ENCODE data around the gene SLC9A7. TPM values are rescaled to one million over a fixed set of nuclear protein-coding genes. Genes with fewer than 3 reads are reported as not detected.

Gene SLC9A7
- total and polyA plus RNA-seq, 8 donors, result 0.29 to 25.6 (median 9.1) TPM

DNA sequence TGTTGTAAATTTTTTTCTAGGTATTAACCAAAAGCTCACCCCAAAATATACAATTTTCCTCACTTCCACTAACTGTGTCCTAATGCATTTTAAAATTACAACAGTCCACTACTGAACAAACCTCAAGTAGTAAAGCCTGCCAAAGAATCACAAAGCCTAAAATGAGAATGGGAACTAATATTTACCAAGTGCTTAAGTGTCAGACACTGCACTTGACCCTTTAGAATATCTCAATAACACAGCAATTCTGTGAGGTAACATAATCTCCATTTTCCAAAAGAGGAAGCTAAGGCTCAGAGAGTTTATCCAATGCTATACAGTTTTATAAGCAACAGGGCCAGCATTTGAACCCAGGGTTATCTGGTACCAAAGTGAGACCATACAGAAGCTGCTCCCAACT, 4.9 kb downstream of the SLC9A7 start:
- intact Hi-C loops (cut with DNase I; ENCODE audit: low total_unique reads), result no loop called here
- H3K4me1 ChIP-seq, result peaks cover 0 to 9% (median 0%) of the 10 kb centered on the region in 4 donors
- H3K27me3 ChIP-seq, result no peaks in the 10 kb centered on the region
- TF ChIP-seq CTCF (IDR thresholded peaks at IDR 0.05) (no peak), POLR2A (IDR thresholded peaks at IDR 0.05) (no peak), POLR2AphosphoS5 (IDR thresholded peaks at IDR 0.05) (no peak), EP300 (IDR thresholded peaks at IDR 0.05) (no peak)
- no peak overlapping the region for H3K27ac ChIP-seq
- H3K9me3 ChIP-seq, result no peaks in the 10 kb centered on the region
- no peak overlapping the region for H3K4me3 ChIP-seq
- no peak for DNase-seq
- no peaks in the 10 kb centered on the region for H3K36me3 ChIP-seq

DNA sequence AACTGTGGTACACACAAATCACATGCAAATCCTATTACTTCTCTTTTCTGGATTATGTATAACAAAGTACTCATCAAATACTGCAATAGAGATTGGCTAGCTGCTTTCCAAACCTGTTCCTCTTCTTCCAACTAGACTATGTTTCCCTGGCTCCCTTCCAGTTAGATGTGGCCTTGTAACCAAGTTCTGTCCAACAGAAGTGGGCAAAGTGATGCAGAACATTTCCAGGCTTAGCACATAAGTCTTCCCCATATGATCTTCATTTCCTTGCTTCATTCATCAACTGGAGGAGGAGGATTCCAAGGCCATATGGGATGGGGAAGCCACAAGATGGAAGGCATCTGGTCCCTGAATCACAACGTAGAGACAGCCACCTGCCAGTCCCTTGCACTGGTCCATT, 8.0 kb downstream of the SLC9A7 start:
- WGBS, 5 donors, result 47 to 82% (median 71%) methylated on average over 1 of the region's 1 CpG

GRCh38 chrX:46744009-46744408, 14.9 kb downstream of the SLC9A7 start:
- Histone ChIP-seq H3K4me3 (no peak overlapping the region), H3K9me3 (peaks cover 0 to 4% (median 0%) of the 10 kb centered on the region in 4 donors), H3K27ac (no peak overlapping the region), H3K36me3 (no peaks in the 10 kb centered on the region), H3K27me3 (no peaks in the 10 kb centered on the region), H3K4me1 (no peaks in the 10 kb centered on the region)
- DNase-seq, result no peak
- 50 to 88% (median 61%) methylated on average over 3 of the region's 3 CpGs for WGBS, 5 donors
- intact Hi-C loops (cut with DNase I; ENCODE audit: low total_unique reads), result no loop called here
- no peak for TF ChIP-seq POLR2A (IDR thresholded peaks at IDR 0.05)
- TF ChIP-seq CTCF (IDR thresholded peaks at IDR 0.05), result no peak
- no peak for TF ChIP-seq POLR2AphosphoS5 (IDR thresholded peaks at IDR 0.05)
- no peak for TF ChIP-seq EP300 (IDR thresholded peaks at IDR 0.05)

More for the DNA sequence above, 8.0 kb downstream of the SLC9A7 start:
- H3K27me3 ChIP-seq, result no peaks in the 10 kb centered on the region
- no peak for DNase-seq
- H3K36me3 ChIP-seq, result no peaks in the 10 kb centered on the region
- intact Hi-C loops (cut with DNase I; ENCODE audit: low total_unique reads), result no loop called here
- no peak overlapping the region for H3K27ac ChIP-seq
- TF ChIP-seq POLR2A (IDR thresholded peaks at IDR 0.05) (no peak), CTCF (IDR thresholded peaks at IDR 0.05) (no peak), EP300 (IDR thresholded peaks at IDR 0.05) (no peak), POLR2AphosphoS5 (IDR thresholded peaks at IDR 0.05) (no peak)
- H3K9me3 ChIP-seq, result no peaks in the 10 kb centered on the region
- H3K4me1 ChIP-seq, result peaks cover 0 to 5% (median 0%) of the 10 kb centered on the region in 4 donors
- H3K4me3 ChIP-seq, result no peak overlapping the region

DNA sequence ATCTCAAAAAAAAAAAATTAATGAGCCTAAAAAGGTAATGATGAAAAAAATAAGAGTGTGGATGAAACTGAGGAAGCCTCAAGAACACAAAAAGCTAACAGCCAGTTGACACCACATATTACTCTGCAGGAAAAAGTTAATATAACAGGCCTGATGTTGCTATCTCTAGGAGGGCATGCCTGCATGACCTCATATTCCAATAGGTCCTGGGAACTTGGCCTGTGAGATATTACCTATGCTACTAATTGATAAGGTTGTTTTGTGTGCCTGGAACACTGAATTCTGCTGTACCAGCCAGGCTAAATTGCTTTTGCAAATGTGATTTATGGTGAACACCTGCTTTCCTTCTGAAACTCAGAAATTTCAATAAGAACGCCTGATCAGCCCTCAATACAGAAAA, 15.9 kb downstream of the SLC9A7 start:
- peaks cover 0 to 4% (median 0%) of the 10 kb centered on the region in 4 donors for H3K9me3 ChIP-seq
- TF ChIP-seq POLR2AphosphoS5 (IDR thresholded peaks at IDR 0.05) (no peak), EP300 (IDR thresholded peaks at IDR 0.05) (no peak), POLR2A (IDR thresholded peaks at IDR 0.05) (no peak), CTCF (IDR thresholded peaks at IDR 0.05) (no peak)
- intact Hi-C loops (cut with DNase I; ENCODE audit: low total_unique reads), result no loop called here
- H3K4me1 ChIP-seq, result no peaks in the 10 kb centered on the region
- no peaks in the 10 kb centered on the region for H3K36me3 ChIP-seq
- H3K27ac ChIP-seq, result no peak overlapping the region
- H3K27me3 ChIP-seq, result no peaks in the 10 kb centered on the region
- H3K4me3 ChIP-seq, result no peak overlapping the region
- WGBS, 5 donors, result 58 to 95% (median 71%) methylated on average over 1 of the region's 1 CpG
- no peak for DNase-seq
